PC-9 (cell line): ENCODE measurements around the gene BRSK2. TPM values are rescaled to one million over a fixed set of nuclear protein-coding genes. Genes with fewer than 3 reads are reported as not detected.

ENCODE experiments used
- BruUV-seq: library from RNA; stranded (reverse); fragments of 400-500 nt; replicated peaks from 2 replicates; lab custom pipeline; 2021; lab: Mats Ljungman, UMichigan
- CTCF ChIA-PET: fragments of 300-600 bp; sonication (Branson Sonifier 250); formaldehyde crosslinking; loops from one replicate; lab custom pipeline; 2022; ENCODE audit warnings: antibody characterized with exemption; lab: Charles Lee
- POLR2A ChIA-PET: fragments of 300-600 bp; sonication (Branson Sonifier 250); formaldehyde crosslinking; loops from one replicate; lab custom pipeline; 2022; ENCODE audit warnings: antibody characterized with exemption; ENCODE audit not compliant: unreplicated experiment; lab: Charles Lee
- DNase-seq, 2 experiments: peaks; one replicate each; pipeline versions ENCODE4 v3.0.0 to v3.0.0-alpha.2; 2015 to 2022; ENCODE audit warnings: mixed read lengths in 1 of 2
- H2AFZ ChIP-seq: fragments of 200-600 bp; sonication (generic); 2 replicates; pipeline ENCODE4 v1.8.1; 2017; ENCODE audit warnings: antibody characterized with exemption
- H3F3A ChIP-seq: fragments of 200-600 bp; sonication (generic); 2 replicates; pipeline ENCODE4 v1.8.1; 2017; ENCODE audit warnings: antibody characterized with exemption, mild to moderate bottlenecking, low read depth; ENCODE audit not compliant: insufficient read depth
- H3K27ac ChIP-seq: fragments of 200-600 bp; sonication (generic); 2 replicates; pipeline ENCODE4 v1.6.1; 2016; ENCODE audit warnings: mixed run types
- H3K27me3 ChIP-seq: fragments of 200-600 bp; sonication (generic); 2 replicates; pipeline ENCODE4 v1.6.1; 2016; ENCODE audit warnings: low read depth, mixed run types; ENCODE audit not compliant: insufficient read depth
- H3K36me3 ChIP-seq: fragments of 200-600 bp; sonication (generic); 2 replicates; pipeline ENCODE4 v1.6.1; 2016; ENCODE audit warnings: low read depth, mixed run types
- H3K4me1 ChIP-seq: fragments of 200-600 bp; sonication (generic); replicated peaks from 2 replicates; pipeline ENCODE4 v1.6.1; 2016; ENCODE audit warnings: mixed run types; ENCODE audit not compliant: insufficient read depth
- H3K4me2 ChIP-seq: fragments of 200-600 bp; sonication (generic); 2 replicates; pipeline ENCODE4 v1.6.1; 2017; ENCODE audit warnings: mixed run types
- H3K4me3 ChIP-seq: fragments of 200-600 bp; sonication (generic); 2 replicates; pipeline ENCODE4 v1.6.1; 2016; ENCODE audit warnings: mixed run types
- H3K79me2 ChIP-seq: fragments of 200-600 bp; sonication (generic); 2 replicates; pipeline ENCODE4 v1.6.1; 2017; ENCODE audit warnings: low read depth, mixed run types
- H3K9me2 ChIP-seq: fragments of 200-600 bp; sonication (generic); 2 replicates; pipeline ENCODE4 v1.8.1; 2017; ENCODE audit warnings: mild to moderate bottlenecking; ENCODE audit not compliant: insufficient read depth
- H3K9me3 ChIP-seq: fragments of 200-600 bp; sonication (generic); 2 replicates; pipeline ENCODE4 v1.8.1; 2016; ENCODE audit warnings: low read depth; ENCODE audit not compliant: insufficient read depth
- H4K20me1 ChIP-seq: fragments of 200-600 bp; sonication (generic); 2 replicates; pipeline ENCODE4 v1.8.1; 2017; ENCODE audit not compliant: insufficient read depth
- CTCF ChIP-seq: fragments of 200-600 bp; sonication (generic); conservative IDR thresholded peaks from 2 replicates; pipeline ENCODE4 v1.6.1; 2017; ENCODE audit warnings: mixed run types, antibody characterized with exemption, mild to moderate bottlenecking, moderate library complexity
- EZH2 ChIP-seq: fragments of 200-600 bp; sonication (generic); IDR thresholded peaks from 2 replicates; pipeline ENCODE4 v1.8.0; 2017; ENCODE audit warnings: antibody characterized with exemption, low read depth
- intact Hi-C: fragments of 100-400 bp; cut with micrococcal nuclease; formaldehyde crosslinking; loops from one replicate; pipeline ENCODE4 v1.10.0; 2022; ENCODE audit not compliant: unreplicated experiment
- total RNA-seq: library from RNA; stranded (reverse); gene quantifications from 2 replicates; pipeline ENCODE4 v1.2.3, GENCODE V29; 2021

BRSK2 gene
- total RNA-seq, 1 experiment from 2014 or later: 2.9 TPM

DNA sequence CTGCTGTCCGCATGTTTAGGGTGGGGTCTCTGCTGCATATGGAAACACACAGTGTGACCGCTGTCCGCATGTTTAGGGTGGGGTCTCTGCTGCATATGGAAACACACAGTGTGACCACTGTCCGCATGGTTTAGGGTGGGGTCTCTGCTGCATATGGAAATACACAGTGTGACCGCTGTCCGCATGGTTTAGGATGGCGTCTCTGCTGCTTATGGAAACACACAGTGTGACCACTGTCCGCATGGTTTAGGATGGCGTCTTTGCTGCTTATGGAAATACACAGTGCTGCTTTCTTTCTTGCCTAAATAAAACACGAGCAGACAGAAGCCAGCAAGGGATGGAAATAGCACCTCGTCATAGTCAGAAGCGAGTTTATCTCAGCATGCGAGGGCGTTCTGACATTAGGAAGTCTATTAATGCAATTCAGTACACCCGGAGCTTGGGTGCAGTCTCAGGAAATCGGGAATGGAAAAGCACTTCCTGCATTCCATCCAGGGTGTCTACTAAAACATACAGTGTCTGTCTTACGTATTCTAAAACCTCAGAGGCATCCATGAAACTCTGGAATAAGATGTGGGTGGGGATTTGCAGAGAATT, 47.7 kb upstream of the BRSK2 start:
- Histone ChIP-seq H3K9me3 (no peaks in the 10 kb centered on the region), H3K9me2 (no peaks in the 10 kb centered on the region), H3K79me2 (no peaks in the 10 kb centered on the region), H3K4me1 (no peaks in the 10 kb centered on the region), H3K36me3 (no peaks in the 10 kb centered on the region), H3F3A (peaks cover 22% of the 10 kb centered on the region; the same call in 1 of the 2 replicates), H2AFZ (no peak overlapping the region), H4K20me1 (no peaks in the 10 kb centered on the region), H3K27me3 (no peaks in the 10 kb centered on the region), H3K27ac (no peak overlapping the region), H3K4me2 (no peak overlapping the region), H3K4me3 (no peak overlapping the region)
- no peak for DNase-seq
- ChIA-PET CTCF (no interaction called here), POLR2A (no interaction called here)
- BruUV-seq: no TSS peak
- TF ChIP-seq EZH2 (no peak), CTCF (no peak)
- intact Hi-C loops: no loop called here

DNA sequence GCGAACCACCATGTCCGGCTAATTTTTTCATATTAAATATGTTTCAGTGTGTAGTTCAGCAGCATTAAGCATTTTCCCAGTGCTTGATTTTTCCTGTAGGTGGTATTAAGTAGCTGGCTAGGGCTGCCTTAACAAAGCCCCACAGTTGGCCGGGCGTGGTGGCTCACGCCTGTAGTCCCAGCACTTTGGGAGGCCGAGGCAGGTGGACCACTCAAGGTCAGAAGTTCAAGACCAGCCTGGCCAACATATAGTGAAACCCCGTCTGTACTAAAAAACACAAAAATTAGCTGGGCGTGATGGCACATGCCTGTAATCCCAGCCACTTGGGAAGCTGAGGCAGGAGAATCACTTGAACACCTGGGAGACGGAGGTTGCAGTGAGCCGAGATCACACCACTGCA, 46.8 kb upstream of the BRSK2 start:
- Histone ChIP-seq H3F3A (peaks cover 14% of the 10 kb centered on the region; the same call in 1 of the 2 replicates), H2AFZ (no peak overlapping the region), H3K27me3 (no peaks in the 10 kb centered on the region), H3K4me1 (no peaks in the 10 kb centered on the region), H3K9me2 (no peaks in the 10 kb centered on the region), H3K36me3 (no peaks in the 10 kb centered on the region), H3K4me3 (no peak overlapping the region), H3K79me2 (no peaks in the 10 kb centered on the region), H3K4me2 (no peak overlapping the region), H3K27ac (no peak overlapping the region), H4K20me1 (no peaks in the 10 kb centered on the region), H3K9me3 (no peaks in the 10 kb centered on the region)
- intact Hi-C loops: no loop called here
- TF ChIP-seq CTCF (no peak), EZH2 (no peak)
- DNase-seq: no peak
- POLR2A ChIA-PET: no interaction called here
- CTCF ChIA-PET: no interaction called here
- BruUV-seq: no TSS peak

GRCh38 chr11:1343391-1344055, 46.2 kb upstream of the BRSK2 start:
- Histone ChIP-seq H3K4me3 (no peak overlapping the region), H3K36me3 (no peaks in the 10 kb centered on the region), H3K9me3 (no peaks in the 10 kb centered on the region), H2AFZ (no peak overlapping the region), H3K79me2 (no peaks in the 10 kb centered on the region), H3K9me2 (no peaks in the 10 kb centered on the region), H3F3A (peaks cover 8% of the 10 kb centered on the region; the same call in 1 of the 2 replicates), H3K27ac (no peak overlapping the region), H3K4me1 (no peaks in the 10 kb centered on the region), H4K20me1 (no peaks in the 10 kb centered on the region), H3K4me2 (no peak overlapping the region), H3K27me3 (no peaks in the 10 kb centered on the region)
- TF ChIP-seq EZH2: no peak
- TF ChIP-seq CTCF: no peak
- BruUV-seq: no TSS peak
- intact Hi-C loops: no loop called here
- no peak for DNase-seq
- CTCF ChIA-PET: no interaction called here
- POLR2A ChIA-PET: no interaction called here
